GM21737 (cell line): ENCODE results near the gene VIP.

Experiments used
- ATAC-seq: cut with Tn5 transposase; IDR thresholded peaks from one replicate; pipeline ENCODE4 v1.9.1; 2021; ENCODE audit warnings: mild to moderate bottlenecking, moderate library complexity; ENCODE audit not compliant: unreplicated experiment

The VIP gene

DNA sequence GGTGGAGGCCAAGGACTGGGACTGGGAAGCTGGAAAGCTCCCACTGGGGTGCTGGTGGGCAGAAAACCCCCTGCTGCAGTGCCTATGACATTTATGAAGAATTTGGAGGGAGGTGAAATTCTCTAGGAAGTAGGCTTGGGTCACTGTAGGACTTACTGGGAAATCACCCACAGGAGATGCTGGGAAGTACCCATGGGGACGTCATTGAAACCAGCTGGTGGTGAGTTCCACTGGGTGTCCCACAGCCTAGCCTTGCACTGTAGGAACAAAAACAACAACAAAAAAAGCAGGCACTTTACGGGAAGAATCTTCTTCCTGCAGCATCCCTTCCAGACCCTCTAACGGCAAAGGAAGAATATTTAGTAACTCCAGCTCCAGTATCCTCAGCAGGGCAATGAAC, 26.2 kb downstream of the VIP start:
- ATAC-seq = no peak

GRCh38 chr6:152783217-152783878, 32.8 kb downstream of the VIP start:
- ATAC-seq = peak; percentile 65

DNA sequence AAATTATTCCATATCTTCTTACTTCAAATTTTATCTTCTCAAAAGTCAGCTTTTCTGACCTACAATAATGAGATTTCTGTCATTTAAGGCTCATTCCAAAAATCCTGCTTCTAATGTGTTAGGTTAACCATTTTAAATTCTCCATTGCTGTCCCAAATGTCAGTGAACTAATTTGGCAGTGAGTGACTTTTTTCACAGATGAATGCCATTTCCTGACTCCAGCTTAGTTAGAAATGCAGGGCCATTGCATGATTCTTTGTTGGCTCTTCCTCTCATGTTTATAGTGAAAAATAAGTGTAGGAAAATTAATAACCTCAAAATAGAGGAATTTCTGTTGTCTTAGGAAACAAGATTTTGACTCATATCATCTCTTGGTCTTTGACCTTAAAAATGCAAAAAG, 44.1 kb downstream of the VIP start:
- no peak for ATAC-seq

DNA sequence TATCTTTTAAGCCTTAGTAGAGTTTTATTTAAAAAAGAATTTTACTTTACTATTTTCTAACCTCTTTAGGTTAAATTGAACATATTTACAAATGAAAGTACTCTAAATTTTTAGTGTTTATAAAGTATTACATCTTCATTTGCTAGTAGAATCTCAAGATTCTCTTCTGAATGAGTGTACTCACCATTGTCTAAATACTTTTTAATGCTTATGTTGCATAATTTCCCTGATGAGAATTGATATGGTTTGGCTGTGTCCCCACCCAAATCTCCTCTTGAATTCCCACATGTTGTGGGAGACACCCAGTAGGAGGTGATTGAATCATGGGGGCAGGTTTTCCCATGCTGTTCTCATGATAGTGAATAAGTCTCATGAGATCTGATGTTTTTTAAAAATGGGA, 53.6 kb downstream of the VIP start:
- ATAC-seq = no peak
